Measurements from ENCODE around the gene MPG. TPM values are rescaled to one million over a fixed set of nuclear protein-coding genes. Genes with fewer than 3 reads are reported as not detected.

MPG gene
- total RNA-seq, 1 experiment from 2014 or later: 32.6 TPM

DNA sequence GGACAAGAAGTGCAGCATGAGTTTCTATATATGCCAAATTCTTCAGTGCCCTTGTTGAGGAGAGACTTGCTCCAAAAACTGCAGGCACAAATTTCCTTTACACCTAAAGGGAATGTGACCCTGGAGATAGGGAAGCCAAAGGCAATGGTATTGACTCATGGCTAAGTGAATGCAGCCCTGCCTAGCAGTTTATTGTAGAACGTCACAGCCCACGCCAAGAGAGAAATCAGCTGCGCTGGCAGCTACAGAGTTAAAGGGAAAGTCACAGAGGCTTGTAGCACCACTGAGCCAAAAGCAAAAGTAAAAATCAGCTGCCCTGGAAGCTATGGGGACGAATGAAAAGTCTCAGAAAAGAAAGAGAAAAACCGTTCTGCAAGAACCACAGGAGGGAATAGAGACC lies 34.7 kb upstream of the MPG start:
- no peak for ATAC-seq

More for the DNA sequence above, 34.7 kb upstream of the MPG start:
- Histone ChIP-seq H3K27me3 (ENCODE audit: insufficient read depth, low read length) (no peaks in the 10 kb centered on the region), H3K4me3 (replicated peaks in 1 of 2; ENCODE audit: low read depth in 1 of 2, low read length in 2 of 2) (no peak overlapping the region), H3K9ac (ENCODE audit: low read length) (no peak overlapping the region), H3K9me3 (ENCODE audit: control insufficient read depth in 1 of 2, insufficient read depth in 1 of 2, low read depth in 1 of 2, low read length in 2 of 2) (no peaks in the 10 kb centered on the region), H3K4me1 (ENCODE audit: control insufficient read depth in 1 of 2, insufficient read depth in 2 of 2, low read length in 2 of 2) (peaks cover 0 to 7% of the 10 kb centered on the region in 2 experiments; a peak in 1 of 4 replicates), H3K27ac (ENCODE audit: low read depth, low read length) (no peak overlapping the region), H3K36me3 (ENCODE audit: control insufficient read depth in 1 of 2, insufficient read depth in 2 of 2, low read length in 2 of 2) (peaks cover 0 to 14% of the 10 kb centered on the region in 2 experiments; a peak in 2 of 4 replicates), H3K9me2 (ENCODE audit: insufficient read depth) (no peaks in the 10 kb centered on the region), H3K79me2 (ENCODE audit: insufficient read depth, low read length) (peaks cover 3% of the 10 kb centered on the region; the same call in 1 of the 2 replicates), H4K20me1 (ENCODE audit: insufficient read depth) (no peaks in the 10 kb centered on the region), H2AFZ (ENCODE audit: low read depth, low read length, poor library complexity, severe bottlenecking) (no peak overlapping the region), H3K4me2 (ENCODE audit: low read length) (no peak overlapping the region)
- no TSS peak for BruUV-seq (replicated peaks)
- DNase-seq (ENCODE audit: low read depth, low spot score): no peak
- TF ChIP-seq CEBPB (IDR thresholded peaks at IDR 0.05; ENCODE audit: low read depth): no peak
- TF ChIP-seq, protein P1, sequence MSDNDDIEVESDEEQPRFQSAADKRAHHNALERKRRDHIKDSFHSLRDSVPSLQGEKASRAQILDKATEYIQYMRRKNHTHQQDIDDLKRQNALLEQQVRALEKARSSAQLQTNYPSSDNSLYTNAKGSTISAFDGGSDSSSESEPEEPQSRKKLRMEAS (IDR thresholded peaks at IDR 0.05): no peak
- TF ChIP-seq SRF (IDR thresholded peaks at IDR 0.05; ENCODE audit: low read depth): no peak
- no peak for TF ChIP-seq ELF1 (IDR thresholded peaks at IDR 0.05; ENCODE audit: borderline replicate concordance, low read depth)
- TF ChIP-seq TCF7L2 (IDR thresholded peaks at IDR 0.05; ENCODE audit: borderline replicate concordance, extremely low read depth, insufficient read depth, insufficient read length): no peak
- TF ChIP-seq, protein P2, sequence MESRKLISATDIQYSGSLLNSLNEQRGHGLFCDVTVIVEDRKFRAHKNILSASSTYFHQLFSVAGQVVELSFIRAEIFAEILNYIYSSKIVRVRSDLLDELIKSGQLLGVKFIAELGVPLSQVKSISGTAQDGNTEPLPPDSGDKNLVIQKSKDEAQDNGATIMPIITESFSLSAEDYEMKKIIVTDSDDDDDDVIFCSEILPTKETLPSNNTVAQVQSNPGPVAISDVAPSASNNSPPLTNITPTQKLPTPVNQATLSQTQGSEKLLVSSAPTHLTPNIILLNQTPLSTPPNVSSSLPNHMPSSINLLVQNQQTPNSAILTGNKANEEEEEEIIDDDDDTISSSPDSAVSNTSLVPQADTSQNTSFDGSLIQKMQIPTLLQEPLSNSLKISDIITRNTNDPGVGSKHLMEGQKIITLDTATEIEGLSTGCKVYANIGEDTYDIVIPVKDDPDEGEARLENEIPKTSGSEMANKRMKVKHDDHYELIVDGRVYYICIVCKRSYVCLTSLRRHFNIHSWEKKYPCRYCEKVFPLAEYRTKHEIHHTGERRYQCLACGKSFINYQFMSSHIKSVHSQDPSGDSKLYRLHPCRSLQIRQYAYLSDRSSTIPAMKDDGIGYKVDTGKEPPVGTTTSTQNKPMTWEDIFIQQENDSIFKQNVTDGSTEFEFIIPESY (IDR thresholded peaks at IDR 0.05; ENCODE audit: extremely low read depth, insufficient replicate concordance, low read length): no peak
- no peak for TF ChIP-seq ZFX (IDR thresholded peaks at IDR 0.05)
- TF ChIP-seq EZH2phosphoT487 (IDR thresholded peaks at IDR 0.05; ENCODE audit: borderline replicate concordance): no peak
- no peak for TF ChIP-seq SIN3A (IDR thresholded peaks at IDR 0.05; ENCODE audit: low read depth)
- no peak for TF ChIP-seq POLR2A (IDR thresholded peaks at IDR 0.05; ENCODE audit: borderline replicate concordance, extremely low read depth, insufficient read depth, insufficient read length)
- intact Hi-C loops (cut with micrococcal nuclease): no loop called here
- POLR2A ChIA-PET: no interaction called here
- RAD21 ChIA-PET (ENCODE audit: low non-redundant PET in 1 of 2, low total read pairs in 2 of 2, uncharacterized antibody in 2 of 2, unreplicated experiment in 2 of 2): no interaction called here
- CTCF ChIA-PET: no interaction called here
